ENCODE data around the gene MICAL2. TPM values are rescaled to one million over a fixed set of nuclear protein-coding genes. Genes with fewer than 3 reads are reported as not detected.

MICAL2 gene
- total RNA-seq, 1 experiment from 2014 or later, result 53.4 TPM

DNA sequence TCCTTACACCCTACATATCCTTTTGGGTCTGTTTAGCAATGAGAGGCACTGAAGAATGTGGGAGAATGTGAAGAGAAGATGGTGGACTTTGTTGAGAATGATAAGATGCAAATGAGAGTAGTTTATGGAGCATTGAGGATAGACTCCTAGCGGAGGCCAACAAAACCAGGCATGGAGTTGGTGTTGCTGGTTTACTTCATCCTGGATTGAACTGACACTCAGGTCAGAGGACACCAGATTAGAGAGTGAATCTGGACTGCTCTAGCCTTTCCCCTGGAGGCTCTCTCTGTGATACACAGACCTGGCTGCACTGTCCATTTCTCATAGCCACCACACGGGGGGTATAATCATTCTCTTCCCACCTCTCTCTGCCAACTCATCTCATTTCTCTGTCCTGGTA, 98.7 kb downstream of the MICAL2 start:
- DNase-seq (ENCODE audit: low spot score), result no peak

DNA sequence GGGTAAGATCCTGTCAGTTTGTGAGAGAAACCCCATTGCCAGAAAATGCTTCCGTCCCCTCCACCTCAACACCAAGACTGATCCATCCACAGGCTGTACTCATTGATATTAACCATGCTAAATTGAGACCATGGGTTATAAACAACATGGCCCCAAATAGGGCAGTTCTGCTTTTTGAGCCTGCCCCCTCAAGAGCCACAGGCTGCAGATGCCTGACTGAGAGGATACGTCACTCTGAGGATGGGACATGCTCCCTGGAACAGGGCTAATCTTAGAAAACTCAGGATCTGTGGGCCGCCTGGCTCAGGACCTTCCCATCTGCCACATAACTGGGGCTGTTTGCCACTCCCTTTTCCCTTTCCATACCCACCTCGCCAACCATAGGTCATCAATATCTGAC, 99.8 kb downstream of the MICAL2 start:
- DNase-seq (ENCODE audit: low spot score), result no peak

DNA sequence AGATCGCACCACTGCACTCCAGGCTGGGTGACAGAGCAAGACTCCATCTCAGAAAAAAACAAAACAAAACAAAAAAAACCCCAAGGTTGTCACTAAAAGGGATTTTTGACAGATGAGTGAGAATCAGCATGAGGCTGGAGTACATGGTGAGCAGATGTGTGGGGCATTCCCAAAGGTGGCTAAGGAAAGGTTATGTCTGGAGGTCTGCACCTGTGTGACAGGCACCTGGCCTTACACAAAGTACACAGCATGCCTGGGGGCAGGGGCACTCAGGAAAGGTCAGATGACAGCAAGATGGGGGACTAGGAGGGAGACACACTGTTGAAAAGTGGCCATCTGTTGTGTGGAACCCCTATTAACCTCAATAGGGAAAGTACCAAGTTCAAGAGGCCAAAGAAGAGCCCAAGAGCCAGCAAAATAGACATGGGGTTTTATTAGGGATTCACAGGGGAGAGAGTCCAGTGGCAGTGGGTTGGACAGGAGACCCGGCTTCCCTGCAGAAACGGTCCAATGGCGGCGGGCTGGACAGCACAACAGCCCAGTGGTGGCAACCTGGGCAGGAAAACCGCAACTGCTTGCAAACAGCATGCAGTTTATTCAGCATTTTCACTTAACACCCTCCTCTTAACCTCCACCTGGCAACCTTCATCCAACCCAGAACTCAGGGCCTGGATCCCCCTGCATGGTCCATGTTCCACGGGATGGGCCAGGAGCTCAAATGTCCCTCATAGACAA, 101.1 kb downstream of the MICAL2 start:
- DNase-seq (ENCODE audit: low spot score), result no peak

- DNase-seq (ENCODE audit: low spot score), result no peak
Measured at GRCh38 chr11:12212174-12212820, 101.9 kb downstream of the MICAL2 start.

DNA sequence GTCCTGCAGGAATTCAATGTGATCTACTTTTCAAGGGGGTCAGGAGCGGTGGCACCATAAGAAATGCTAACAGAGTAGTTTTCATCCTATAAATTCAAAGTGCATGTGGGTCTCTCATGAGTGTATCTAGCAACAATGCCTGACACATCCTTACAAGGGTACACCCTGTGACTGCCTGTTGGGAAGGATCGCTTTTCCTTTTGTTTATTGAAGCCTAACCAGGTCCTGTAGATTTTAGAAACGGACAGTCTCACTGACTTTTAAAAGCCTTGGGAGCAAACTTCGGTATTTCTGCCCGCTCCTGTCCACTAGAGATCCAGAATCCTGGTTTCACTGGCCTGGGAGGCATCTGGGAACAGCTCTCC, 102.4 kb downstream of the MICAL2 start:
- DNase-seq (ENCODE audit: low spot score), result no peak

DNA sequence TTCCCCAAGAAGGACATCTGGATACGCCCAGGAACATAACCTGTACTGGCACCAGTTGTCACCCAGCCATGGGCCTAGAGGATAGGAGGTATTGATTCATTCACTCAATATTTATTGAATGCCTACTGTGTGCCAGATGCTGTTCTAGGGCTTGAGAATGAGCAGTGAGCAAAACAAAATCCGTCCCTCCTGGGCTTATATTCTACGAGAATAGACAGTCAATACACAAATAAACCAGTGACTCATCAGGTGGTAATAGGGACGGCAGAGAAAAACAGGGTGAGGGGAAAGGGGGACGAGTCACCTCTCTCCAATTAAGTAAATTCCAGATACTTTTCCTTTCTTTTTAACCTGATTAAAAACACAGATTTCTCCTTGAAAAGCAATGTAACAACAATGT, 103.5 kb downstream of the MICAL2 start:
- DNase-seq (ENCODE audit: low spot score), result no peak

DNA sequence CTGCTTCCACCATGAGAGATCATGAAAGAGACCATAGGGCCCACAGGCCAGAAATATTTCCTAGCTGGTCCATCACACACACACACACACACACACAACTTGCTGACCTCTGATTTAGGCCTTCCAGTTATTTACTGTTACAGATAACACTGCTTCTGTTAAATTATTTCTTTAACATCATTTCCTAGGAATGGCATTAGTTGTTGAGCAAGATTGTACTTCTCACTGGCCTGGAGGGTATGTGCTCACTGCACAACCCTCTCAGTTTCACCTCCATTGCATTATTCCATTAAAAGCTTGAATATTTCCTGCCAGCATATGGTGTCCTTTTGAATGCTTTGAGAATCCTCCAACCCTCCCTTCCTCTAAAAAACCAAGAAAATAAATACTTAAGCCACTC, 104.4 kb downstream of the MICAL2 start:
- no peak for DNase-seq (ENCODE audit: low spot score)

DNA sequence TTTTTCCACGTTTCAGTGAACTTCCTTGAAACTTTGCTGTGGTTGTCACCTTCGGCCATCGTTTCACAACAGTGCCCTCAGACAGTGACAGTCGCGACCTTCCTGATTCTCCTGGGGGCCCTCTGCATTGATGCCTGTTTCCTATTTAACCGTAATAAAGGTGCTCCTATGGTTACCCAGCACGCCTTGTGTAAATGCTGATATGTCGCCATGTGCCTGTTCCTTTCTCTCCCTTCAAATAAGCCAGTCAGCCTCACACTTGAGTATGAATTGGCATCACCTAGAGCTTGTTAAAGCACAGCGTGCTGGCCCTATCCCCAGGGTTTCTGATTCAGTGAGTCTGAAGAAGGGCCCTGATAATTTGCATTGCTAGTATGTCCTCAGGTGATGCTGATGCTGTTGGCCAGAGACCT, 104.8 kb downstream of the MICAL2 start:
- no peak for DNase-seq (ENCODE audit: low spot score)

DNA sequence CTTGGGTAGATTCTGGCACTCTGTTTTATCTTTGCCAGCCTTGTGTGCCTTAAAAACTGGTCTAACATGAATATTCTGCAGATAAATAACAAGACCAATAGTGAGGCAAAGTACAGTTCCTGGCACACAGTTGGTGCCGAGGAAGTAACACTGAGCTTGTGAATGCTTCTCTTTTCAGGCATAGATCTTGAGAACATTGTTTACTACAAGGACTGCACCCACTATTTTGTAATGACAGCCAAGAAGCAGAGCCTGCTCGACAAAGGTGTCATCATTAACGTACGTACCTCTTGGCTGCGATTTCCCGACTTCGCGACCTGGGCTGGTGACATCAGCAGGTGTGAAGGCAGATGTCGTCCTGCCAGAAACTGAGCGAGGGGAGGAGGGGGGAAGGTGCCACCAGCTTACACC, 105.7 kb downstream of the MICAL2 start:
- DNase-seq (ENCODE audit: low spot score), result no peak

DNA sequence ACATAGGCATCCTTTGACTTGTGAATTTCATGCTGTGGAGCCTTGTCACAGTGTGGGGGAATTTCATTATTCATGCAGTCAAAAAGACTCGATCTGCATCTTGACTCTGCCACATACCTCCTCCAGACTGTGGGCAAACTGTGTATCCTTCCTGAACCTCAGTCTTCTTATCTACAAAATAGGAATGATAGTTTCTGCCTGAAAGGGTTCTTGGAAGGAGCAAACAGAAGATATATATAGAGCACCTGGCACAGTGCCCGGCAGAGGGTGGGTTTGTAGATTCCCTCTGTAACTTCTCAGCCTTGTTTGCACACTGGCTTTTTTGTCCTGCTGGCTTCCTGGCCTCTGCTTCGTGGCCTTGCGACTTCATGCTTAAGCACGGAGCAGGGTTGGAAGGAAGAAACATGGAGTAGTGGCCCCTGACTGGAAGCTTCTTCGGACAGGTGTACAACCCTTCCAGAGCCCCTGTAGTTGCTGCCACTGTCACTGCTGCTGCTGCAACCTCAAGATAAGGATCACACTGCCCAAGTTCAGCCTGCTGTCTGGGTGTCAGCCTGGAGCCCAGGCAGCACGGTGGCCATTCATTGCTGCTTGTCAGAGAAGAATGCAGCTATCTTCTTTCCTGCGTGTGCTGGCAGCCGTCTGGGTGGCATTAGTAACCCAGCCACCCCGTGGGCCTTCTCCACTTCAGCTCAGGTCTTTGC, 106.4 kb downstream of the MICAL2 start:
- peak; percentile 50 for DNase-seq (ENCODE audit: low spot score)

- no peak for DNase-seq (ENCODE audit: low spot score)
Measured at GRCh38 chr11:12217879-12218278, 107.5 kb downstream of the MICAL2 start.

DNA sequence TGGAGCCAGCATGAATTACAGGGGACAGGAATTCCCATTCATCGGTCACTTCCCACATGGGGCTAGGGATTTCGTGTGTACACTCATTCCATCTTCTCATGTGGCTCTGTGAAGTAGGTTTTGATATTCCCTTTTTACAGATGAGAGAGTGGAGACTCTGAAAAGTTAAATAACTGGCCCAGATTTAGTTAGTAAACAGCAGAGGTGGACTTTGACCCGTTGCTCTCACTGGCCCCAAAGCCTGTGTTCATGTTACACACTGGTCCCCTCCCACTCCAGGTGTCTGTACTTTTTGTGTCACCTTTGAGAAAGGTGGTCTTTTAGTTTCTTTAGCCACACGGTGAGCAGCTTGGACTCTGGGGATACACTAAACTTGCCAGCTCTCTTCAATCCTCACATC, 108.5 kb downstream of the MICAL2 start:
- no peak for DNase-seq (ENCODE audit: low spot score)

DNA sequence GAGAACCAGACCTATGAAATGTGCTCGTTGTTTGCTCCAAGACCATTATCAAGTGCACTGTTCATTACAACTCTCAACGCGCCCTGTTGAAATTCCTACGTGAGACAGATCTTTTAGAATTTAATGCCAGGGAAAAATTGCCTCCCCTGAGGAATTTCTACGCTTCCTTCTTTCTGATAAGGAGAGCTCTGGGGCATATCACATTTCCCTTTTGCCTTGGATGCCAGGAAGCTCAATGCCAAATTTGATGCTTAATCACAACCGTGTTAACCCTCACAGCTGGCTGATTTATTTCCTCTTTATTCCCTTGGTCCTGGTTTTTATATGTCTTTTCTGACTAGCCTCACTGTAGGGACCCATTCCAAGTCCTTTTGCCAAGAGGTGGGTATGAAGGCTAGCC, 109.4 kb downstream of the MICAL2 start:
- peak; percentile 59 for DNase-seq (ENCODE audit: low spot score)

DNA sequence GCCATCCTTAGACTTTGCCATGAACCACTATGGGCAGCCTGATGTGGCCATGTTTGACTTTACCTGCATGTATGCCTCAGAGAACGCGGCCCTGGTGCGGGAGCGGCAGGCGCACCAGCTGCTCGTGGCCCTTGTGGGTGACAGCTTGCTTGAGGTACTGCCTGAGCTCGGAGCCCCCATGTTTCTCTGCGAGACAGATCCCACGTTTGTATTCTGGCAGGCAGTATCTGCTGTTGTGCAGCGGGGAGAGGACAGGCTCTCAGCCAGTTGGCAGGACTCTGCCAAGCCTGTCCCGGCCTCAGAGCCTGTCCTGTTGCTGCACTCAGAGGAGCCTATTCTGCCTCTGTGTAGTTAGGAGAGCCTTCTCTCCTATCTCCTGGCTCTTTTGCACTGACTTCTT, 109.9 kb downstream of the MICAL2 start:
- no peak for DNase-seq (ENCODE audit: low spot score)

GRCh38 chr11:12221051-12221535, 110.7 kb downstream of the MICAL2 start:
- no peak for DNase-seq (ENCODE audit: low spot score)

DNA sequence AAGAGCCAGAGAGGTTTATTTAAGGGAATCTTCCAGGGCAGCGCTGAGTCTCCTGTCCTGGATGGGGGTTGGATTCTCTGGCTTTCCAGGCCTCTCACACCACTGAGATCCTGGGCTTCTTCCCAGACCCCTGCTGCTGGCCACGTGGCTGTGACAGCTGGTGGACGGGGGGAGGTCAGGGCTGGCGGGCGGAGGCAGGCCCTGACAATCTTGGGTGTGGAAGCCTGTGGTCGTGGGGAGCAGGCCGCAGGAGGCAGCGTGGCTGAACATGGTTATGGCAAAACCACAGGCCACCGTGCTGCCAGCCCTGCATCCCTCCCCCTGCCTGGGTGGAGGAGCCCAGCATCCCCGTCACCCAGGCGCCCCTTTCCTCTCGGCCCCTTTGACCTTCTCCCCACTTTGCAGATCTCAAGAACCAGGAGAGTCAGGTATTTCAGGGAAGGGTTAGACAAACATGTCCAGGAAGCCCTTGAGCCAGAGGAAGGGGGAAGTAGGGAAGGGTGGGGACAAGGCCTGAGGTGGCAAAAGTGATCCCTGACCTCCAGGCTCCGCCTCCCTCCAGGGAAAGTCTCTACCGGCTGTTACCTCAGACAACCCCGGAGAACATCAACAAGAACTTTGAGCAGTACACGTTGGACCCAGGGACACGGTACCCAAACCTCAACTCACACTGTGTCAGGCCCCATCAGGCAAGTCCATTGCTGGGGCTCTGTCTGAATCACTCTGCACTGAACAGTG, 111.8 kb downstream of the MICAL2 start:
- DNase-seq (ENCODE audit: low spot score), result peak; percentile 87

DNA sequence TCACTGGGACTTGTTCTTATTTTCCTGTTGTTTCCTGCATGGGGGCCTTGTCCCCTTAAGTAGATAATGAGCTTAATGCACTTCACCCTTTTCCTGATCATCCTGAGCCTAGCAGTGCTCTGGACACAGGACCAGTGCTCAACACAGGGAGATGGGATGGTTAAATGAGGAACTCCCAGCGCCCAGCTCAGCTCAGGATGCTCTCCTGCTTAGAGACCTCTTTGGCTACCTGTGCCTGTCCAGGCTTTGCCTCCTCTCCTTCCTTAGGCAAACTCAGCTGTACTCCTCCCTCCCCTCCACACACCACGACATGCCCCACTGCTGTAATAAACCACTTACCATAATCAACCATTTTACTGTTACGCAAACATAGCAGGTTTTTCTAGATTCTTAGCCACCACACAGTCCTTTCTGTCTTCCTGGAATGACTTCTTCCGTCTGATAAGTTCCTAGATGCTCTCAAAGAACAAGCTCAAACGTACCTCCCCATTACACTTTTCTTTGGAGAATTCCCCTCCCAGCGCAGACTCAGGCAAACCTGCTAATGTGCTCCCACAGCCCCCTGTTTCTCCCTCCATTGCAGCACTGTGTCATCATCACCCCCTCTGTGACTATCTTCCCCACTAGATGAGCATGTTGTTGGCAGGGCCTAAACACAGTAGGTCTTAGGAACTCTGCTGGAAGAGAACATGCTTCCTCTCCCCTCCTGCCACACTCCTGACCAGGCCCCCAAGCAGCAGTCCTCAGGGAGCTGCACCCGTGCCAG, 113.6 kb downstream of the MICAL2 start:
- DNase-seq (ENCODE audit: low spot score), result peak; percentile 62

DNA sequence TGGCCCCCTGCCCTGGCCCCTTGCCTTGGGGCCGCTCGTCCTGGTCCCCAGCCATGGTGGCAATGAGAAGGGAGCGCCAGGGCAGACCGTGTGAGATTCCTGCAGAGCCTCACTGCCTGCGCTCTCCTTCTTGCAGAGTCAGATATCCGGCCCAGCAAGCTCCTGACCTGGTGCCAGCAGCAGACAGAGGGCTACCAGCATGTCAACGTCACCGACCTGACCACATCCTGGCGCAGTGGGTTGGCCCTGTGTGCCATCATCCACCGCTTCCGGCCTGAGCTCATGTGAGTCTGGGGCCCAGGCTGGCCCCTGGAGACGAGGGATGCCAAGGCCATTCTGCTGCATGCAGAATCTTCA, 114.1 kb downstream of the MICAL2 start:
- peak; percentile 100 for DNase-seq (ENCODE audit: low spot score)

- DNase-seq (ENCODE audit: low spot score), result no peak
Measured at GRCh38 chr11:12225046-12225739, 114.8 kb downstream of the MICAL2 start.

- no peak for DNase-seq (ENCODE audit: low spot score)
Measured at GRCh38 chr11:12226093-12226492, 115.7 kb downstream of the MICAL2 start.
